GM19193 (cell line): ENCODE data around the gene NHLRC2.

Experiments
- POLR2A ChIP-seq: IDR thresholded peaks from 4 replicates; pipeline ENCODE4 v1.6.1; 2011; ENCODE audit not compliant: insufficient read depth, insufficient read length; ENCODE audit errors: extremely low read depth

Gene NHLRC2

GRCh38 chr10:113854013-113854760 lies at the start of gene NHLRC2, which contains the start of gene DCLRE1A:
TSS of gene NHLRC2 (plus strand) at chr10:113854661. CDS start at chr10:113854873, 212 bp downstream.
TSS of gene DCLRE1A (minus strand) at chr10:113854082. CDS start at chr10:113853182, 900 bp downstream.
- peak; percentile 63 for TF ChIP-seq POLR2A

- TF ChIP-seq POLR2A, result no peak
Observed at GRCh38 chr10:113806503-113806902, 48.0 kb upstream of the NHLRC2 start.

GRCh38 chr10:113808168-113808567 lies 46.3 kb upstream of the NHLRC2 start:
- TF ChIP-seq POLR2A, result no peak

- no peak for TF ChIP-seq POLR2A
Observed at GRCh38 chr10:113819989-113820388, 34.5 kb upstream of the NHLRC2 start.

GRCh38 chr10:113820507-113820906 lies 34.0 kb upstream of the NHLRC2 start:
- no peak for TF ChIP-seq POLR2A

GRCh38 chr10:113822174-113822573 lies 32.3 kb upstream of the NHLRC2 start:
- no peak for TF ChIP-seq POLR2A

- TF ChIP-seq POLR2A, result no peak
Observed at GRCh38 chr10:113823389-113823788, 31.1 kb upstream of the NHLRC2 start.

- no peak for TF ChIP-seq POLR2A
Observed at GRCh38 chr10:113825791-113826190, 28.7 kb upstream of the NHLRC2 start.

- no peak for TF ChIP-seq POLR2A
Observed at GRCh38 chr10:113842171-113842570, 12.3 kb upstream of the NHLRC2 start.

- no peak for TF ChIP-seq POLR2A
Observed at GRCh38 chr10:113843972-113844485, 10.4 kb upstream of the NHLRC2 start.

GRCh38 chr10:113846036-113846435 lies 8.4 kb upstream of the NHLRC2 start:
- TF ChIP-seq POLR2A, result no peak

GRCh38 chr10:113849140-113849803 lies 5.2 kb upstream of the NHLRC2 start:
- TF ChIP-seq POLR2A, result no peak

- no peak for TF ChIP-seq POLR2A
Observed at GRCh38 chr10:113849946-113850345, 4.5 kb upstream of the NHLRC2 start.

GRCh38 chr10:113853578-113854012 lies 866 bp upstream of the NHLRC2 start:
- no peak for TF ChIP-seq POLR2A

GRCh38 chr10:113854761-113855588 lies 514 bp downstream of the NHLRC2 start:
- TF ChIP-seq POLR2A, result peak; percentile 79
